Activated T-helper 2 cell treated with anti-CD3 and anti-CD28 coated beads, Interferon-gamma antibody, Interleukin-2, Interleukin-4, amounts not matched to agents 10 μg/mL and 5 μg/mL and 100 μg/mL, durations not matched to agents 14 hours and 24 hours and 36 hours (primary cell): ENCODE measurements around the gene SEZ6L. TPM values are rescaled to one million over a fixed set of nuclear protein-coding genes. Genes with fewer than 3 reads are reported as not detected.

Source experiments
- DNase-seq: peaks from one replicate; pipeline ENCODE4 v3.0.0; 2021; ENCODE audit warnings: low spot score
- H3K27ac Mint-ChIP-seq: one replicate; pipeline ENCODE4 v1.8.0; 2021; ENCODE audit warnings: mixed read lengths
- H3K27me3 Mint-ChIP-seq: one replicate; pipeline ENCODE4 v1.8.0; 2021; ENCODE audit warnings: low read depth, mixed read lengths
- H3K36me3 Mint-ChIP-seq: one replicate; pipeline ENCODE4 v1.8.0; 2021; ENCODE audit warnings: low read depth, mixed read lengths
- H3K4me1 Mint-ChIP-seq: one replicate; pipeline ENCODE4 v1.8.0; 2021; ENCODE audit warnings: low read depth, mixed read lengths
- H3K4me3 Mint-ChIP-seq: one replicate; pipeline ENCODE4 v1.8.0; 2021; ENCODE audit warnings: low read depth, mild to moderate bottlenecking, moderate library complexity, mixed read lengths
- H3K9me3 Mint-ChIP-seq: one replicate; pipeline ENCODE4 v1.8.0; 2021; ENCODE audit warnings: mixed read lengths
- intact Hi-C: fragments of 100-400 bp; cut with micrococcal nuclease; formaldehyde crosslinking; loops from one replicate; pipeline ENCODE4 v1.15.1; 2023
- total RNA-seq: library from RNA; stranded (reverse); gene quantifications from 2 replicates; pipeline ENCODE4 v1.2.3, GENCODE V29; 2022

Gene SEZ6L
- total RNA-seq, 1 donor from 2014 or later = not detected

- DNase-seq = no peak
- intact Hi-C loops = no loop called here
- H3K4me1 Mint-ChIP-seq = no peaks in the 10 kb centered on the region
- H3K9me3 Mint-ChIP-seq = no peaks in the 10 kb centered on the region
- H3K36me3 Mint-ChIP-seq = no peaks in the 10 kb centered on the region
- no peak overlapping the region for H3K4me3 Mint-ChIP-seq
- H3K27me3 Mint-ChIP-seq = peaks cover 9% of the 10 kb centered on the region
- H3K27ac Mint-ChIP-seq = no peak overlapping the region
Observed at GRCh38 chr22:26269572-26269971, 100.3 kb downstream of the SEZ6L start.

- H3K4me1 Mint-ChIP-seq = no peaks in the 10 kb centered on the region
- no peak overlapping the region for H3K27ac Mint-ChIP-seq
Observed at GRCh38 chr22:26271427-26271826, 102.2 kb downstream of the SEZ6L start.

GRCh38 chr22:26273011-26273675 lies 103.9 kb downstream of the SEZ6L start:
- no peaks in the 10 kb centered on the region for H3K4me1 Mint-ChIP-seq
- H3K36me3 Mint-ChIP-seq = no peaks in the 10 kb centered on the region
- no peak overlapping the region for H3K27ac Mint-ChIP-seq
- peaks cover 9% of the 10 kb centered on the region for H3K27me3 Mint-ChIP-seq
- intact Hi-C loops = no loop called here
- no peaks in the 10 kb centered on the region for H3K9me3 Mint-ChIP-seq
- DNase-seq = no peak
- H3K4me3 Mint-ChIP-seq = no peak overlapping the region

More at GRCh38 chr22:26271427-26271826, 102.2 kb downstream of the SEZ6L start:
- Mint-ChIP-seq H3K4me3 (no peak overlapping the region), H3K36me3 (no peaks in the 10 kb centered on the region), H3K9me3 (no peaks in the 10 kb centered on the region), H3K27me3 (peaks cover 9% of the 10 kb centered on the region)
- no peak for DNase-seq
- intact Hi-C loops = no loop called here

GRCh38 chr22:26276529-26277160 lies 107.4 kb downstream of the SEZ6L start:
- Mint-ChIP-seq H3K4me3 (no peak overlapping the region), H3K36me3 (no peaks in the 10 kb centered on the region), H3K27me3 (peaks cover 9% of the 10 kb centered on the region), H3K27ac (no peak overlapping the region), H3K9me3 (no peaks in the 10 kb centered on the region), H3K4me1 (no peaks in the 10 kb centered on the region)
- no peak for DNase-seq
- intact Hi-C loops = no loop called here

GRCh38 chr22:26281941-26282340 lies 112.7 kb downstream of the SEZ6L start:
- Mint-ChIP-seq H3K9me3 (no peaks in the 10 kb centered on the region), H3K4me1 (peaks cover 2% of the 10 kb centered on the region), H3K27ac (no peak overlapping the region), H3K4me3 (no peak overlapping the region), H3K27me3 (peaks cover 6% of the 10 kb centered on the region), H3K36me3 (no peaks in the 10 kb centered on the region)
- intact Hi-C loops = no loop called here
- DNase-seq = no peak

- Mint-ChIP-seq H3K9me3 (no peaks in the 10 kb centered on the region), H3K27ac (no peak overlapping the region), H3K4me1 (peaks cover 2% of the 10 kb centered on the region), H3K36me3 (no peaks in the 10 kb centered on the region), H3K27me3 (peaks cover 7% of the 10 kb centered on the region), H3K4me3 (no peak overlapping the region)
- no peak for DNase-seq
- intact Hi-C loops = no loop called here
Observed at GRCh38 chr22:26283330-26283729, 114.1 kb downstream of the SEZ6L start.

- intact Hi-C loops = no loop called here
- Mint-ChIP-seq H3K4me1 (peaks cover 2% of the 10 kb centered on the region), H3K36me3 (no peaks in the 10 kb centered on the region), H3K27me3 (peaks cover 3% of the 10 kb centered on the region), H3K27ac (no peak overlapping the region), H3K9me3 (no peaks in the 10 kb centered on the region), H3K4me3 (no peak overlapping the region)
- DNase-seq = no peak
Observed at GRCh38 chr22:26285632-26286031, 116.4 kb downstream of the SEZ6L start.

GRCh38 chr22:26286091-26286820 lies 117.0 kb downstream of the SEZ6L start:
- no peak for DNase-seq
- H3K4me1 Mint-ChIP-seq = peaks cover 2% of the 10 kb centered on the region
- no peak overlapping the region for H3K4me3 Mint-ChIP-seq
- no peaks in the 10 kb centered on the region for H3K36me3 Mint-ChIP-seq
- H3K9me3 Mint-ChIP-seq = no peaks in the 10 kb centered on the region
- peaks cover 3% of the 10 kb centered on the region for H3K27me3 Mint-ChIP-seq
- no peak overlapping the region for H3K27ac Mint-ChIP-seq
- intact Hi-C loops = no loop called here

- Mint-ChIP-seq H3K4me3 (no peak overlapping the region), H3K4me1 (peaks cover 2% of the 10 kb centered on the region), H3K36me3 (no peaks in the 10 kb centered on the region), H3K27ac (no peak overlapping the region), H3K27me3 (peaks cover 3% of the 10 kb centered on the region), H3K9me3 (no peaks in the 10 kb centered on the region)
- intact Hi-C loops = no loop called here
- no peak for DNase-seq
Observed at GRCh38 chr22:26287382-26288225, 118.3 kb downstream of the SEZ6L start.

- Mint-ChIP-seq H3K4me3 (no peak overlapping the region), H3K27ac (no peak overlapping the region), H3K9me3 (no peaks in the 10 kb centered on the region), H3K36me3 (no peaks in the 10 kb centered on the region), H3K27me3 (peaks cover 2% of the 10 kb centered on the region), H3K4me1 (peaks cover 7% of the 10 kb centered on the region)
- intact Hi-C loops = no loop called here
- DNase-seq = no peak
Observed at GRCh38 chr22:26289611-26290101, 120.4 kb downstream of the SEZ6L start.

- Mint-ChIP-seq H3K4me3 (no peak overlapping the region), H3K4me1 (peaks cover 11% of the 10 kb centered on the region), H3K27ac (no peak overlapping the region), H3K36me3 (no peaks in the 10 kb centered on the region), H3K9me3 (no peaks in the 10 kb centered on the region), H3K27me3 (peaks cover 1% of the 10 kb centered on the region)
- intact Hi-C loops = no loop called here
- no peak for DNase-seq
Observed at GRCh38 chr22:26291940-26292666, 122.8 kb downstream of the SEZ6L start.

- no peaks in the 10 kb centered on the region for H3K27me3 Mint-ChIP-seq
- intact Hi-C loops = no loop called here
- H3K4me1 Mint-ChIP-seq = peaks cover 11% of the 10 kb centered on the region
- no peak for DNase-seq
- no peak overlapping the region for H3K27ac Mint-ChIP-seq
- H3K36me3 Mint-ChIP-seq = no peaks in the 10 kb centered on the region
- H3K4me3 Mint-ChIP-seq = no peak overlapping the region
- H3K9me3 Mint-ChIP-seq = no peaks in the 10 kb centered on the region
Observed at GRCh38 chr22:26292667-26292995, 123.4 kb downstream of the SEZ6L start.
